ENCODE measurements around the gene CCDC174.

CCDC174 gene

GRCh38 chr3:14634763-14635400, 16.7 kb upstream of the CCDC174 start:
- no peaks in the 10 kb centered on the region for H3F3A ChIP-seq (ENCODE audit: control insufficient read depth, insufficient read depth)
- peaks cover 27% of the 10 kb centered on the region for H3K27me3 ChIP-seq (ENCODE audit: control insufficient read depth, low read length)
- no peak overlapping the region for H3K4me2 ChIP-seq (ENCODE audit: low read length)
- no peak for TF ChIP-seq EZH2phosphoT487 (IDR thresholded peaks at IDR 0.05; ENCODE audit: borderline replicate concordance, low read length)
- H3K79me2 ChIP-seq (ENCODE audit: control insufficient read depth, low read length), result no peaks in the 10 kb centered on the region
- no peak overlapping the region for H3K4me3 ChIP-seq (ENCODE audit: low read length)
- H3K4me1 ChIP-seq (ENCODE audit: control insufficient read depth, low read length), result no peaks in the 10 kb centered on the region
- no peak overlapping the region for H3K27ac ChIP-seq (ENCODE audit: low read depth, low read length)
- no peaks in the 10 kb centered on the region for H4K20me1 ChIP-seq (ENCODE audit: control insufficient read depth, insufficient read depth, low read depth, low read length)
- H3K9me3 ChIP-seq (ENCODE audit: control insufficient read depth, insufficient read depth, low read length), result no peaks in the 10 kb centered on the region
- H3K9me2 ChIP-seq (replicated peaks; ENCODE audit: control insufficient read depth, low read length), result no peaks in the 10 kb centered on the region
- no peaks in the 10 kb centered on the region for H3K36me3 ChIP-seq (ENCODE audit: control insufficient read depth, low read length)

DNA sequence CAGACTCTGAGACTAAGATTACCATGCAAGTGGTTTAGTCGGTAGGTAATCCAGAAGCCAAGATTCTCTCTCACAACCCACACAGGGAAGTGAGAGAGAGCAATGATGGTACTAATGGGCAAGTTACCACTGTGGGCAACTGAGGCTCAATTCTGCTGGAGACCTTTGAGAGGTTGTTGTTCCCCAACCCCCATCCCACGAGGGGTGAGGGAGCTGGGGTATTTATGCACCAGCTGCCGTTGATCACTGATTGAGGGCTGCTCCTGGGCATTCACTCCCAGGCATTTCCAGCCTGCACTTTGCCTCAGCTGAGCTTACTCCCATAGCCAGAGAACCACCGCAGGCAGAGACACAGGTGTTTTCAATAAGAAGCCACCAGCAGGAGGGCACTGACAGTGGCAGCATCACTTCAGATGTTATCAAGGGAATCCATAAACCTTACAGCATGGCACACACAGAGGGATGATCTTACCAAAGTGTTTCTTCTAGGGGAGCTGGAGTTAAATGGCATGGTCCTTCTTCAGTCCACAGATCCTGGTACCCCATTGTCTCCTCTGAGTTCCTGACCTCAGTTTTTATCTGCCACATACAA, 15.0 kb upstream of the CCDC174 start:
- Histone ChIP-seq H3K4me3 (ENCODE audit: low read length) (no peak overlapping the region), H3K4me2 (ENCODE audit: low read length) (no peak overlapping the region), H4K20me1 (ENCODE audit: control insufficient read depth, insufficient read depth, low read depth, low read length) (no peaks in the 10 kb centered on the region), H3F3A (ENCODE audit: control insufficient read depth, insufficient read depth) (no peaks in the 10 kb centered on the region), H3K36me3 (ENCODE audit: control insufficient read depth, low read length) (no peaks in the 10 kb centered on the region), H3K4me1 (ENCODE audit: control insufficient read depth, low read length) (no peaks in the 10 kb centered on the region), H3K27ac (ENCODE audit: low read depth, low read length) (no peak overlapping the region), H3K9me2 (replicated peaks; ENCODE audit: control insufficient read depth, low read length) (no peaks in the 10 kb centered on the region), H3K79me2 (ENCODE audit: control insufficient read depth, low read length) (no peaks in the 10 kb centered on the region), H3K27me3 (ENCODE audit: control insufficient read depth, low read length) (peaks cover 37% of the 10 kb centered on the region), H3K9me3 (ENCODE audit: control insufficient read depth, insufficient read depth, low read length) (no peaks in the 10 kb centered on the region)
- TF ChIP-seq EZH2phosphoT487 (IDR thresholded peaks at IDR 0.05; ENCODE audit: borderline replicate concordance, low read length) (no peak), CTCF (IDR thresholded peaks at IDR 0.05; ENCODE audit: low read depth, low read length, poor library complexity, severe bottlenecking) (no peak)

DNA sequence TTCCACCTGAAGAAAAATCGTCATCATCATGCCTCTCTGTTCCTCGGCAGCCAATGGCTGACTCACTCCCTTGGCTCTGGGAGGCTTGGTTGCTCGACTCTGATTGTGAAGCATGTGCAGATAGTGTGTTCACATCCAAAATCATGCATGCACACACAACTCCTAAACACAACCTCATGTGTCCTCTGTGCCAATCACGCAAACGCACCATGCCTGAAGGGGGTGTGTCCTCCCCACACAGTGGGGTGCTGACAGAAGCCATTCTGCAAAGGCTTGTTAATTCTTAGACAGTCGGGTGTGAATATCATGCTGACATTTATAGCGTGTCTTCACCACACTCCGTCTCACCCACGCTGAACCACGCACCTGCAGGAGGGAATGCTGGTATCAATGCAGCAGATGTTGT, 11.4 kb upstream of the CCDC174 start:
- H4K20me1 ChIP-seq (ENCODE audit: control insufficient read depth, insufficient read depth, low read depth, low read length), result no peaks in the 10 kb centered on the region
- H3K27ac ChIP-seq (ENCODE audit: low read depth, low read length), result no peak overlapping the region
- H3F3A ChIP-seq (ENCODE audit: control insufficient read depth, insufficient read depth), result no peaks in the 10 kb centered on the region
- no peak overlapping the region for H3K4me3 ChIP-seq (ENCODE audit: low read length)
- H3K9me2 ChIP-seq (replicated peaks; ENCODE audit: control insufficient read depth, low read length), result no peaks in the 10 kb centered on the region
- H3K4me2 ChIP-seq (ENCODE audit: low read length), result no peak overlapping the region
- TF ChIP-seq EZH2phosphoT487 (IDR thresholded peaks at IDR 0.05; ENCODE audit: borderline replicate concordance, low read length), result no peak
- no peak for TF ChIP-seq CTCF (IDR thresholded peaks at IDR 0.05; ENCODE audit: low read depth, low read length, poor library complexity, severe bottlenecking)
- no peaks in the 10 kb centered on the region for H3K9me3 ChIP-seq (ENCODE audit: control insufficient read depth, insufficient read depth, low read length)
- no peaks in the 10 kb centered on the region for H3K79me2 ChIP-seq (ENCODE audit: control insufficient read depth, low read length)
- no peaks in the 10 kb centered on the region for H3K4me1 ChIP-seq (ENCODE audit: control insufficient read depth, low read length)
- peaks cover 64% of the 10 kb centered on the region for H3K27me3 ChIP-seq (ENCODE audit: control insufficient read depth, low read length)
- H3K36me3 ChIP-seq (ENCODE audit: control insufficient read depth, low read length), result no peaks in the 10 kb centered on the region

GRCh38 chr3:14640734-14641133, 10.8 kb upstream of the CCDC174 start:
- H3K9me3 ChIP-seq (ENCODE audit: control insufficient read depth, insufficient read depth, low read length), result no peaks in the 10 kb centered on the region
- H3K27ac ChIP-seq (ENCODE audit: low read depth, low read length), result no peak overlapping the region
- peaks cover 64% of the 10 kb centered on the region for H3K27me3 ChIP-seq (ENCODE audit: control insufficient read depth, low read length)
- H3K79me2 ChIP-seq (ENCODE audit: control insufficient read depth, low read length), result no peaks in the 10 kb centered on the region
- H3K9me2 ChIP-seq (replicated peaks; ENCODE audit: control insufficient read depth, low read length), result no peaks in the 10 kb centered on the region
- no peak overlapping the region for H3K4me3 ChIP-seq (ENCODE audit: low read length)
- no peaks in the 10 kb centered on the region for H3K36me3 ChIP-seq (ENCODE audit: control insufficient read depth, low read length)
- H3K4me1 ChIP-seq (ENCODE audit: control insufficient read depth, low read length), result no peaks in the 10 kb centered on the region
- no peak overlapping the region for H3K4me2 ChIP-seq (ENCODE audit: low read length)
- H4K20me1 ChIP-seq (ENCODE audit: control insufficient read depth, insufficient read depth, low read depth, low read length), result no peaks in the 10 kb centered on the region
- TF ChIP-seq CTCF (IDR thresholded peaks at IDR 0.05; ENCODE audit: low read depth, low read length, poor library complexity, severe bottlenecking) (no peak), EZH2phosphoT487 (IDR thresholded peaks at IDR 0.05; ENCODE audit: borderline replicate concordance, low read length) (no peak)
- no peaks in the 10 kb centered on the region for H3F3A ChIP-seq (ENCODE audit: control insufficient read depth, insufficient read depth)
